NCI-H526 (cell line): ENCODE measurements around the gene AKIRIN2.

Experiments
- DNase-seq, 2 experiments: peaks; one replicate each; lab custom pipeline; 2025; lab: John Stamatoyannopoulos, UW

Gene AKIRIN2

GRCh38 chr6:87655824-87656223 lies 46.2 kb downstream of the AKIRIN2 start:
- DNase-seq, result no peak

GRCh38 chr6:87654875-87655454 lies 47.1 kb downstream of the AKIRIN2 start:
- no peak for DNase-seq

DNA sequence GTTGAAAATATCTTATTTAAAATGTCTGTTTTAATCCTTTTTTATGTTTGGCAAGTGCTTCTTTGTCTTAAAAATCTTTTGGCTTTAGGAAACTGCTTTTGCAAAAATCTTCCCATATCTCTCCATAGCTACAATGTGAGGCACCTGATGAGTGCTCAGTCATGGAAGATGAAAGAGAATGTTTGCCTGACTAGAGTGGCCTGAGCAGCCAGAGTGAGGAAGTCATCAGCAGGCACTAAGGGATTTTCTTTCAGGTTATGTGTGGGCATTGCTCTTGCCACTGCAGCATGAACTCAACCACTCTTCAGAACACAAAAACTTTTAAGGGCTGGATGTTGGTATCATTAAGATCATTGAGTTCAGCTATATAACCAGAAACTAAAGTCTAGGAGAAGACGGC lies 47.9 kb downstream of the AKIRIN2 start:
- DNase-seq, result no peak

- no peak for DNase-seq
Measured at GRCh38 chr6:87653074-87653962, 48.7 kb downstream of the AKIRIN2 start.

GRCh38 chr6:87645080-87645479 lies 57.0 kb downstream of the AKIRIN2 start:
- DNase-seq, result no peak

- no peak for DNase-seq
Measured at GRCh38 chr6:87641065-87641692, 60.9 kb downstream of the AKIRIN2 start.

DNA sequence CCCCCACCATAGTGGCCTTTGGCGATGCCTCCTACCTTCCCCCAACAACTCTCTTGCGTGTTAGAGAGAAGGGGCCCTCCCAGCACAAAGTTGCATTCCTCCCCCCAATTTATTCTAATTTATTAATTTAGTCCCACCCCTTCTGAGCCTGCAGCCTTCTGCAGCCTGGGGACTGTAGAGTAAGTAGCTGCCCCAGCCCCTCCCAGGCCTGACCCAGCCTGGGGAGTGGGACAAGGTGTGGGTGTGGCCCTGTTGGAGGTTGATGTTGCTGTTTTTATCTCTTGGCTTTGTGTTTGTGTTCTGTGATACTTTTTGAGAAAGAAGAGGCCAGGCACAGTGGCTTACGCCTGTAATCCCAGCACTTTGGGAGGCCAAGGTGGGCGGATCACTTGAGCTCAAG lies 62.7 kb downstream of the AKIRIN2 start:
- DNase-seq, result no peak

- DNase-seq, result no peak
Measured at GRCh38 chr6:87637106-87637505, 64.9 kb downstream of the AKIRIN2 start.

DNA sequence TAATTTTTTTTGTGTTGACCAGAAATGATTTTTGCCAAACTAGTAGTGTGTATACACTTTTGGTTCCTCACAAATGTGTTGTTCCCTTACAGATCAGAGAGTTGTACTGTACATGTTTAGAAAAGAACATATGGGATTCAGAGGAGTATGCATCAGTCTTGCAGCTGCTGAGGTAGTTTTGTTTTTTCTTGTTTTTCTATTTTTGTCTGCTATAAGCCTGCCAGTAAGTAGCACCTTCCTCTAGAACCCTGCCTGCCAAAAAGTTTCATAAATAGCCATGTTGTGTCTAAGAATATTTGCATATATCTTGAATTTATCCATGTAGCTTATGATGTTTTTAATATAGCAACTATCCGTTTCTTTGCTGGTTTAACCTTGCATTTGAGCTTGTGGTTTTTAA lies 65.7 kb downstream of the AKIRIN2 start:
- DNase-seq, result peak; percentile 36 to 48

DNA sequence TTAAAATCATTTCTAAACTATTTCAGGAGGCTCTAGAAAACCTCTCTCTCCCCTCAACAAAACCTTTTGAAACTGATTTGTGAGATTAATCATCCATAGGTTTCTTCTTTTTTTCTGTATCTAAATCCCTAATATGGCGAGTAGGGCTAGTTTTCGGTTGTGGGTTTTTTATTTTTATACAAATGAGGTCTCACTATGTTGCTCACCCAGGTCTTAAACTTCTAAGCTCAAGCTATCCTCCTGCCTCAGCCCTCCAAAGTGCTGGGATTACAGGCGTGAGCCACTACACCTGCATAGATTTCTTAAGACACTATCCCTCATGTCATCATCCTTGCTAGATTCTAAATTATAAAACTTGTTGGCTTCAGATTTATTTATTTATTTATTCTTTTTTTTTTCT lies 68.2 kb downstream of the AKIRIN2 start:
- DNase-seq, result no peak

GRCh38 chr6:87630746-87631145 lies 71.3 kb downstream of the AKIRIN2 start:
- DNase-seq, result no peak

- no peak for DNase-seq
Measured at GRCh38 chr6:87628881-87629280, 73.2 kb downstream of the AKIRIN2 start.

GRCh38 chr6:87628424-87628823 lies 73.6 kb downstream of the AKIRIN2 start:
- DNase-seq, result no peak
